Subcutaneous adipose tissue (tissue), 4 donors: ENCODE results near the gene TMOD4. TPM values are rescaled to one million over a fixed set of nuclear protein-coding genes. Genes with fewer than 3 reads are reported as not detected.

Experiments
- total RNA-seq, 4 donors: library from RNA; depleted of rRNA; stranded (reverse); fragments of >200 nt; gene quantifications; one replicate each; pipeline ENCODE4 v1.1.0, GENCODE V29; 2016
- TF ChIP-seq, protein P1 (sequence below): fragments of 450-650 bp; IDR thresholded peaks from one replicate; pipeline ENCODE4 v1.5.1; 2016; ENCODE audit warnings: low read depth, mild to moderate bottlenecking, control low read depth, antibody characterized with exemption, moderate library complexity

Gene TMOD4
- total RNA-seq, 4 donors from 2014 or later: not detected

DNA sequence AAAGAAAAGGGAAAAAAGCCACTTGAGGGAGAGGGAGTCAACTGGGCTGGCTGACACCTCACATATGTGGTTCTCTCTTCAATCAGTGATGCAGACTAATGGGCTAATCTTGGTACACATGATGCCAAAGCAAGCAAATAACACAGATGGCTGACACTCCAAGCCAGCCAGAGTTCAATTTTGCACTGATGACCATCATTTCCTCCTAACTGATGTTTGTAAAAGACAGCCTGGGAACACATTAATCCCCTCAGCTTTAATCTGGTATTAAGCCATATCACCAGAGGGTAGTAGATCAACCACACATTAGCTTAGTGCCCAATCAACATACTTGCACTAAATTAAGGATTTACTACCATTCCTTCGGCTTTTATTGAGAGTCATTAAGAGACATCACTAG lies 11.4 kb upstream of the TMOD4 start:
- TF ChIP-seq, protein P1, sequence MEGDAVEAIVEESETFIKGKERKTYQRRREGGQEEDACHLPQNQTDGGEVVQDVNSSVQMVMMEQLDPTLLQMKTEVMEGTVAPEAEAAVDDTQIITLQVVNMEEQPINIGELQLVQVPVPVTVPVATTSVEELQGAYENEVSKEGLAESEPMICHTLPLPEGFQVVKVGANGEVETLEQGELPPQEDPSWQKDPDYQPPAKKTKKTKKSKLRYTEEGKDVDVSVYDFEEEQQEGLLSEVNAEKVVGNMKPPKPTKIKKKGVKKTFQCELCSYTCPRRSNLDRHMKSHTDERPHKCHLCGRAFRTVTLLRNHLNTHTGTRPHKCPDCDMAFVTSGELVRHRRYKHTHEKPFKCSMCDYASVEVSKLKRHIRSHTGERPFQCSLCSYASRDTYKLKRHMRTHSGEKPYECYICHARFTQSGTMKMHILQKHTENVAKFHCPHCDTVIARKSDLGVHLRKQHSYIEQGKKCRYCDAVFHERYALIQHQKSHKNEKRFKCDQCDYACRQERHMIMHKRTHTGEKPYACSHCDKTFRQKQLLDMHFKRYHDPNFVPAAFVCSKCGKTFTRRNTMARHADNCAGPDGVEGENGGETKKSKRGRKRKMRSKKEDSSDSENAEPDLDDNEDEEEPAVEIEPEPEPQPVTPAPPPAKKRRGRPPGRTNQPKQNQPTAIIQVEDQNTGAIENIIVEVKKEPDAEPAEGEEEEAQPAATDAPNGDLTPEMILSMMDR: no peak

DNA sequence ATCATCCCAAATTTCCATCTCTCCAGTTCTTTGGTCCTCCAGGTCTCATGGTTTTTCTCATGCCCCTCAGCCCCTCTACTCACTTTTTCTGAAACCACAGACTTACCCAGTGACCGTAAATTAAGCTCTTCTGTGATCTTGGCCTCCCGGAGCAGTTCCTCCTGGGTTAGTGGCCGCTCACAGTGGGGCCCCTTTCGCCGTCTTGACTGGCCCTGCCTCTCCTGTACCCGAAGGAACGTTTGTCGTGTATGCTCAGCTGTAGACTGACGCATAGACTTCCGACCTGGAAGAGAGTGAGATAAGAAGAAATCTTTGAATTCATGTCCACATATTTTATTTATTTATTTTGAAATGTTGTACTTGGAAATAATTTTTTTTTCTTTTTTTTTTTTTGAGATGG lies 8.4 kb upstream of the TMOD4 start:
- TF ChIP-seq, protein P1: no peak

DNA sequence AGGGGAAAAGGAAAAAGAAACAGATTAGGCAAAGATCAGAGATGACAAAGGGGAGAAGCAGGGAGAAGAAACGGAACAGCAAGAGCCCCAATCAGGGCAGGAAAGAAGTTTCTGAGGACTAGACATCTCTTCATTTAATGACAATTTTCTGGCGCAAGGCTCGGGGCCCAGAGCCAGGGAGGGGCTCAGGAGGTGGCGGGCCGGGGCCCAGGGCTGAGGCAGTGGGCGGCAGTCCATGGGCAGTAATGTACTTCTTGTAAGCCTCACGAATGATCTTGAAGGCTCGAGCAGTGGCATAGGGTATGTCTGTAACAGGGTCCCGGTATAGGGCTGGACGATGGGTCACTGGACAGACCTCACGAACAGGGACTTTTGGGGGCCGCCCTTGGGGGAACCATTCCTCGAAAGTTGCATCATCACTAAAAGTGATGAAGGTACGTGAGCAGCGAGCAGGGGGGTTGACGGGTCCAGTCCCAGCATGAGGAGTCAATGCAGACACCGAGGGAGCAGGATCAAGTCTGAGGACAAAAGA lies 799 bp upstream of the TMOD4 start:
- TF ChIP-seq, protein P1: no peak

DNA sequence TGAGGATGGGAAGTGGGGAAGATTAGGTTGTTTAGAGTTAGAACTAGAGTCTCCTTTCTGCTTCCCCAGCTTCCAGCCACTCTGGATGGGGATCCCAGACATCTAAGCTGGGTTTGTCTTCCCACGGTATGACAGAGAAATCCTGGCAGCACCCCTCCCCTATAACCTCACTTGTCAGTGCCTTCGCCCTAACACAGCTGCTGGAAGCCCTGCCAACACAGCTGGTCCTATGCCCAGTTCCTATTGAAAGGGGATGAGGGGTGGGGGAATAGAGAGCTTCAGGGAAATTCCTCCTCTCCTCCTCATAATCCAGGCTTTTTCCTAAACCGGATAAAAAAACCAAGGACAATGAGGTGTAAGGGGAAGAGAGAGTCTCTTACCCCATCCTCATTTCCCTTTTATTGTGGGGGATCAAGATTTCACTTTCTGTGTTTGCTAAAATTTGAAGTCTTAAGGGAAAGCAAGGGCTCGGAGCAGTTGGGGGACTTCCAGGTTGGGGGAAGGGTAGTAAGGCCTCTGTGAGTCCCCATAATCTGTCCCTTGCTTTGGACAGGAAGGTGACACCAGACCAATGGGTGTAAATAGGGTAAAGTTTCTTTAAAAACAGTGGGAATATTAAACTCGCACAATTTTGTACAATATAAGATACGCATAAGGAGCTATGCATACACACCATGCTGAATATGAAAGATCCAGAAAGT lies 590 bp downstream of the TMOD4 start:
- TF ChIP-seq, protein P1: no peak

GRCh38 chr1:151171190-151171589 lies 4.6 kb downstream of the TMOD4 start:
- TF ChIP-seq, protein P1: no peak

- TF ChIP-seq, protein P1: no peak
Observed at GRCh38 chr1:151167116-151167515, 8.7 kb downstream of the TMOD4 start.

- TF ChIP-seq, protein P1: no peak
Observed at GRCh38 chr1:151166505-151166956, 9.2 kb downstream of the TMOD4 start.
